Vagina (tissue), 2 donors: ENCODE results near the gene JAK2. TPM values are rescaled to one million over a fixed set of nuclear protein-coding genes. Genes with fewer than 3 reads are reported as not detected.

Experiments used
- DNase-seq, 2 donors: peaks; one replicate each; pipeline ENCODE4 v3.0.0-alpha.2; 2017; ENCODE audit errors: extremely low spot score in 2 of 2
- H3K27ac ChIP-seq: fragments of 200-600 bp; sonication (generic); one replicate; pipeline ENCODE4 v1.5.1; 2019
- H3K27me3 ChIP-seq: fragments of 200-600 bp; sonication (generic); one replicate; pipeline ENCODE4 v1.5.1; 2019
- H3K36me3 ChIP-seq, 2 donors: fragments of 200-600 bp; sonication (generic); one replicate each; pipeline ENCODE4 v1.5.1; 2017 to 2019
- H3K4me1 ChIP-seq: fragments of 200-600 bp; sonication (generic); one replicate; pipeline ENCODE4 v1.5.1; 2019
- H3K4me3 ChIP-seq, 2 donors: fragments of 200-600 bp; sonication (generic); 1 replicate in 1 of 2; 2 replicates in 1 of 2; pipeline ENCODE4 v1.5.1; 2016 to 2019
- H3K9me3 ChIP-seq: fragments of 200-600 bp; sonication (generic); one replicate; pipeline ENCODE4 v1.5.1; 2019
- CTCF ChIP-seq, 3 experiments: fragments of 450-650 bp in 2 of 3; fragments of 200-600 bp in 1 of 3; sonication (generic) in 1 of 3; IDR thresholded peaks; one replicate each; pipeline ENCODE4 v1.5.1; 2017 to 2019; ENCODE audit warnings: antibody characterized with exemption in 3 of 3, mild to moderate bottlenecking in 2 of 3, moderate library complexity in 2 of 3
- POLR2A ChIP-seq, 2 donors: fragments of 450-650 bp; IDR thresholded peaks; one replicate each; pipeline ENCODE4 v1.6.1; 2017; ENCODE audit warnings: antibody characterized with exemption in 2 of 2, mild to moderate bottlenecking in 2 of 2, moderate library complexity in 2 of 2
- POLR2AphosphoS5 ChIP-seq, 2 donors: sonication (generic); formaldehyde crosslinking; IDR thresholded peaks; one replicate each; pipeline ENCODE4 v1.9.0; 2017; ENCODE audit warnings: antibody characterized with exemption in 2 of 2, mild to moderate bottlenecking in 2 of 2, low read depth in 1 of 2; ENCODE audit not compliant: insufficient read depth in 1 of 2
- intact Hi-C: fragments of 100-400 bp; cut with DNase I; formaldehyde crosslinking; loops from one replicate; pipeline ENCODE4 v1.15.1; 2023
- total RNA-seq: library from RNA; depleted of rRNA; stranded (reverse); fragments of >200 nt; gene quantifications from one replicate; pipeline ENCODE4 v1.2.3, GENCODE V29; 2016

Gene JAK2
- total RNA-seq, 1 donor from 2014 or later, result 25.8 TPM

DNA sequence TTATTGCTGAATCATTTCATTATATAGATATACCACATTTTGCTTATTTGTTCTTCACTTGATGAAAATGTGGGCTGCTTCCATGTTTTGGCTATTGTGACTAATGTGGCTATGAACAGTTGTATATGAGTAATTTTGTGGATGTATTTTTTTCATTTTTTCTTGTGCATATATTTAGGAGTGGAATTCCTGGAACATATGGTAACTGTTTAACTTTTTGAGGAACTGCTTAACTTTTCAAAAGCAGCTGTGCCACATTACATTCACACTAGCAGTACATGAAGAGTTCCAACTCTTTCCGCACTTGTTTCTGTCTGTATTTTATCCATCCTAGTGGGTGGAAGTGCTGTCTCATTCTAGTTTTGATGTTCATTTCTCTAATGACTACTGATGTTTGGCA lies 67.8 kb downstream of the JAK2 start:
- intact Hi-C loops, result no loop called here
- Histone ChIP-seq H3K9me3 (no peaks in the 10 kb centered on the region), H3K4me3 (no peak overlapping the region), H3K27me3 (no peaks in the 10 kb centered on the region), H3K27ac (no peak overlapping the region), H3K36me3 (peaks cover 0 to 3% of the 10 kb centered on the region in 2 donors), H3K4me1 (no peaks in the 10 kb centered on the region)
- DNase-seq, result no peak
- TF ChIP-seq CTCF (IDR thresholded peaks at IDR 0.05) (no peak), POLR2AphosphoS5 (IDR thresholded peaks at IDR 0.05; ENCODE audit: insufficient read depth in 1 of 2, low read depth in 1 of 2) (no peak)

- Histone ChIP-seq H3K4me3 (no peak overlapping the region), H3K36me3 (peaks cover 0 to 14% of the 10 kb centered on the region in 2 donors), H3K27me3 (no peaks in the 10 kb centered on the region), H3K27ac (no peak overlapping the region), H3K9me3 (no peaks in the 10 kb centered on the region), H3K4me1 (no peaks in the 10 kb centered on the region)
- TF ChIP-seq POLR2A (IDR thresholded peaks at IDR 0.05), result no peak
- no peak for TF ChIP-seq CTCF (IDR thresholded peaks at IDR 0.05)
- TF ChIP-seq POLR2AphosphoS5 (IDR thresholded peaks at IDR 0.05; ENCODE audit: insufficient read depth in 1 of 2, low read depth in 1 of 2), result no peak
- intact Hi-C loops, result no loop called here
- no peak for DNase-seq
Measured at GRCh38 chr9:5062631-5063030, 77.6 kb downstream of the JAK2 start.

- Histone ChIP-seq H3K4me1 (no peaks in the 10 kb centered on the region), H3K9me3 (no peaks in the 10 kb centered on the region), H3K4me3 (no peak overlapping the region), H3K36me3 (peaks cover 0 to 54% of the 10 kb centered on the region in 2 donors), H3K27ac (no peak overlapping the region), H3K27me3 (no peaks in the 10 kb centered on the region)
- intact Hi-C loops, result no loop called here
- TF ChIP-seq POLR2A (IDR thresholded peaks at IDR 0.05) (no peak), CTCF (IDR thresholded peaks at IDR 0.05) (no peak), POLR2AphosphoS5 (IDR thresholded peaks at IDR 0.05; ENCODE audit: insufficient read depth in 1 of 2, low read depth in 1 of 2) (no peak)
- DNase-seq, result no peak
Measured at GRCh38 chr9:5072871-5073270, 87.8 kb downstream of the JAK2 start.

DNA sequence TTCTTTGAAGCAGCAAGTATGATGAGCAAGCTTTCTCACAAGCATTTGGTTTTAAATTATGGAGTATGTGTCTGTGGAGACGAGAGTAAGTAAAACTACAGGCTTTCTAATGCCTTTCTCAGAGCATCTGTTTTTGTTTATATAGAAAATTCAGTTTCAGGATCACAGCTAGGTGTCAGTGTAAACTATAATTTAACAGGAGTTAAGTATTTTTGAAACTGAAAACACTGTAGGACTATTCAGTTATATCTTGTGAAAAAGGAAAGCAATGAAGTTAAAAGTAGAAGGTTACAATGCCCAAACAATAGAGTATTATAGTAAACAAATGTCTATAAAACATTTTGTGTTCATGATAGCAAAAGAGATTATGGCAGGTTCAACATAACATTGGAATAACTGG lies 88.6 kb downstream of the JAK2 start:
- Histone ChIP-seq H3K27me3 (no peaks in the 10 kb centered on the region), H3K27ac (no peak overlapping the region), H3K4me3 (no peak overlapping the region), H3K36me3 (peaks cover 0 to 54% of the 10 kb centered on the region in 2 donors), H3K4me1 (no peaks in the 10 kb centered on the region), H3K9me3 (no peaks in the 10 kb centered on the region)
- TF ChIP-seq POLR2AphosphoS5 (IDR thresholded peaks at IDR 0.05; ENCODE audit: insufficient read depth in 1 of 2, low read depth in 1 of 2) (no peak), POLR2A (IDR thresholded peaks at IDR 0.05) (no peak), CTCF (IDR thresholded peaks at IDR 0.05) (no peak)
- no peak for DNase-seq
- intact Hi-C loops, result no loop called here

GRCh38 chr9:5085993-5086392 lies 100.9 kb downstream of the JAK2 start:
- Histone ChIP-seq H3K36me3 (peaks cover 0 to 40% of the 10 kb centered on the region in 2 donors), H3K9me3 (no peaks in the 10 kb centered on the region), H3K27me3 (no peaks in the 10 kb centered on the region), H3K4me3 (no peak overlapping the region), H3K27ac (no peak overlapping the region), H3K4me1 (no peaks in the 10 kb centered on the region)
- TF ChIP-seq POLR2A (IDR thresholded peaks at IDR 0.05) (no peak), POLR2AphosphoS5 (IDR thresholded peaks at IDR 0.05; ENCODE audit: insufficient read depth in 1 of 2, low read depth in 1 of 2) (no peak), CTCF (IDR thresholded peaks at IDR 0.05) (no peak)
- intact Hi-C loops, result no loop called here
- DNase-seq, result no peak
